Measurements from ENCODE around the gene KLHL29.
A peak's percentile ranks its signal among the peaks of the same experiment; 100 is the strongest.

The KLHL29 gene

GRCh38 chr2:23423873-23424680 lies 39.1 kb downstream of the KLHL29 start:
- no peak for DNase-seq

- no peak for DNase-seq
Measured at GRCh38 chr2:23425338-23425871, 40.4 kb downstream of the KLHL29 start.

GRCh38 chr2:23425885-23426262 lies 40.9 kb downstream of the KLHL29 start:
- no peak for DNase-seq

- DNase-seq: no peak
Measured at GRCh38 chr2:23426263-23426905, 41.4 kb downstream of the KLHL29 start.

- no peak for DNase-seq
Measured at GRCh38 chr2:23427350-23427749, 42.4 kb downstream of the KLHL29 start.

- no peak for DNase-seq
Measured at GRCh38 chr2:23427976-23428375, 43.0 kb downstream of the KLHL29 start.

- DNase-seq: no peak
Measured at GRCh38 chr2:23429036-23429435, 44.1 kb downstream of the KLHL29 start.

- DNase-seq: no peak
Measured at GRCh38 chr2:23430263-23430662, 45.3 kb downstream of the KLHL29 start.

GRCh38 chr2:23432531-23432930 lies 47.6 kb downstream of the KLHL29 start:
- no peak for DNase-seq

- no peak for DNase-seq
Measured at GRCh38 chr2:23433282-23433681, 48.3 kb downstream of the KLHL29 start.

- no peak for DNase-seq
Measured at GRCh38 chr2:23434721-23435121, 49.7 kb downstream of the KLHL29 start.

GRCh38 chr2:23435250-23436035 lies 50.5 kb downstream of the KLHL29 start:
- DNase-seq: no peak

GRCh38 chr2:23436346-23437098 lies 51.5 kb downstream of the KLHL29 start:
- peak; percentile 44 for DNase-seq

GRCh38 chr2:23441414-23441813 lies 56.4 kb downstream of the KLHL29 start:
- no peak for DNase-seq

- peak; percentile 1 for DNase-seq
Measured at GRCh38 chr2:23445450-23445868, 60.5 kb downstream of the KLHL29 start.

- no peak for DNase-seq
Measured at GRCh38 chr2:23446916-23447315, 61.9 kb downstream of the KLHL29 start.

- no peak for DNase-seq
Measured at GRCh38 chr2:23447405-23447804, 62.4 kb downstream of the KLHL29 start.

- no peak for DNase-seq
Measured at GRCh38 chr2:23448906-23449305, 63.9 kb downstream of the KLHL29 start.

GRCh38 chr2:23449413-23449812 lies 64.4 kb downstream of the KLHL29 start:
- DNase-seq: no peak

GRCh38 chr2:23449831-23450331 lies 64.9 kb downstream of the KLHL29 start:
- DNase-seq: no peak

- no peak for DNase-seq
Measured at GRCh38 chr2:23452372-23452771, 67.4 kb downstream of the KLHL29 start.

GRCh38 chr2:23452853-23453420 lies 68.0 kb downstream of the KLHL29 start:
- DNase-seq: peak; percentile 13
